ENCODE data around the gene ARHGAP18.

DNA sequence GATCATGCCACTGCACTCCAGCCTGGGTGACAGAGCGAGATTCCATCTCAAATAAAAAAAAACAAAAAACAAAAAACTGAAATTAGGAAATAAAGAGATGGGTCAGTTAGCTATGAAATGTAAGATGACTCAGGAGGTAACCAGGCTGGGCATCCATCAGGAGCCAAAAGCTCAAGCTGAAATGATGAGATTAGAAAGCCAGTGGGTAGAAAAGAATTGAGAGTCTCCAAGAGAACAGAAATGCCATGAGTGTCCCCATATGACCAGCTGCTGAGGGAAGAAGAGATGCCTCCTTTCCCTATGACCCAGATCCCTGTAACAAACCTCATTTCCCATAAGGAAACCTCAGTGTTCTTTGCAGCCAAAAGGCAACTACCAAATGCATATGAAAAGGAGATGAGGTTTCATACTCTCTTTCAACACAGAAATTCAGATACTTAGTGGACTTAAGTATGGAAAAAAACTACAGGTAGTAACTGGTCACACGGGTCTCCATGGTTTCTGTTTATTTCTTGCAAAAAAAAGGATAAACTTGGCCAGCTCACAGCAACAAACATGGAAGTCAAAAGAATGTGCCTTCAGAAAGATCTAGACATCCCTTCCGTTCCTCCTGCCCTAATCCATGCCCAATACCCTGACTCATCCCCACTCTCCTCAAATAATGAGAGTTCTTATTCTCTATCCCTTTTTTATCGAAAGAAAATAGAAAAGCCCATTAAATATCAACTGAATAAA lies 8.1 kb downstream of the ARHGAP18 start:
- TF ChIP-seq, protein P1, sequence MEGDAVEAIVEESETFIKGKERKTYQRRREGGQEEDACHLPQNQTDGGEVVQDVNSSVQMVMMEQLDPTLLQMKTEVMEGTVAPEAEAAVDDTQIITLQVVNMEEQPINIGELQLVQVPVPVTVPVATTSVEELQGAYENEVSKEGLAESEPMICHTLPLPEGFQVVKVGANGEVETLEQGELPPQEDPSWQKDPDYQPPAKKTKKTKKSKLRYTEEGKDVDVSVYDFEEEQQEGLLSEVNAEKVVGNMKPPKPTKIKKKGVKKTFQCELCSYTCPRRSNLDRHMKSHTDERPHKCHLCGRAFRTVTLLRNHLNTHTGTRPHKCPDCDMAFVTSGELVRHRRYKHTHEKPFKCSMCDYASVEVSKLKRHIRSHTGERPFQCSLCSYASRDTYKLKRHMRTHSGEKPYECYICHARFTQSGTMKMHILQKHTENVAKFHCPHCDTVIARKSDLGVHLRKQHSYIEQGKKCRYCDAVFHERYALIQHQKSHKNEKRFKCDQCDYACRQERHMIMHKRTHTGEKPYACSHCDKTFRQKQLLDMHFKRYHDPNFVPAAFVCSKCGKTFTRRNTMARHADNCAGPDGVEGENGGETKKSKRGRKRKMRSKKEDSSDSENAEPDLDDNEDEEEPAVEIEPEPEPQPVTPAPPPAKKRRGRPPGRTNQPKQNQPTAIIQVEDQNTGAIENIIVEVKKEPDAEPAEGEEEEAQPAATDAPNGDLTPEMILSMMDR (conservative IDR thresholded peaks at IDR 0.05 in 1 of 2, IDR thresholded peaks at IDR 0.05 in 1 of 2; ENCODE audit: extremely low read depth in 1 of 2, insufficient read depth in 1 of 2, low read depth in 1 of 2, low read length in 2 of 2): no peak
- no peak for TF ChIP-seq EZH2 (IDR thresholded peaks at IDR 0.05; ENCODE audit: borderline replicate concordance, low read length)
